GM23338 (cell line): Measurements from ENCODE around the gene POLG2.

Experiments used
- ZNF114 ChIP-seq: fragments of 250-450 bp; sonication (Bioruptor Pico); IDR thresholded peaks from 2 replicates; pipeline ENCODE4 v1.5.0; 2020; ENCODE audit warnings: mild to moderate bottlenecking, moderate library complexity
- TF ChIP-seq, protein P1 (sequence below), 2 experiments: fragments of 200-600 bp in 1 of 2; sonication (generic) in 1 of 2; conservative IDR thresholded peaks; 2 replicates each; pipeline versions ENCODE4 v1.5.1 to v1.6.1; 2016 to 2017; ENCODE audit warnings: antibody characterized with exemption in 2 of 2, low read depth in 2 of 2, mild to moderate bottlenecking in 2 of 2, moderate library complexity in 1 of 2

GRCh38 chr17:64439956-64440355 is 56.9 kb downstream of the POLG2 start:
- no peak for TF ChIP-seq ZNF114 (CRISPR knock-in tag)
- TF ChIP-seq, protein P1, sequence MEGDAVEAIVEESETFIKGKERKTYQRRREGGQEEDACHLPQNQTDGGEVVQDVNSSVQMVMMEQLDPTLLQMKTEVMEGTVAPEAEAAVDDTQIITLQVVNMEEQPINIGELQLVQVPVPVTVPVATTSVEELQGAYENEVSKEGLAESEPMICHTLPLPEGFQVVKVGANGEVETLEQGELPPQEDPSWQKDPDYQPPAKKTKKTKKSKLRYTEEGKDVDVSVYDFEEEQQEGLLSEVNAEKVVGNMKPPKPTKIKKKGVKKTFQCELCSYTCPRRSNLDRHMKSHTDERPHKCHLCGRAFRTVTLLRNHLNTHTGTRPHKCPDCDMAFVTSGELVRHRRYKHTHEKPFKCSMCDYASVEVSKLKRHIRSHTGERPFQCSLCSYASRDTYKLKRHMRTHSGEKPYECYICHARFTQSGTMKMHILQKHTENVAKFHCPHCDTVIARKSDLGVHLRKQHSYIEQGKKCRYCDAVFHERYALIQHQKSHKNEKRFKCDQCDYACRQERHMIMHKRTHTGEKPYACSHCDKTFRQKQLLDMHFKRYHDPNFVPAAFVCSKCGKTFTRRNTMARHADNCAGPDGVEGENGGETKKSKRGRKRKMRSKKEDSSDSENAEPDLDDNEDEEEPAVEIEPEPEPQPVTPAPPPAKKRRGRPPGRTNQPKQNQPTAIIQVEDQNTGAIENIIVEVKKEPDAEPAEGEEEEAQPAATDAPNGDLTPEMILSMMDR (conservative IDR thresholded peaks at IDR 0.05; ENCODE audit: low read depth in 2 of 2) = no peak
